PFSK-1 (cell line): ENCODE data around the gene RD3L.

ENCODE experiments used
- POLR2AphosphoS5 ChIP-seq: IDR thresholded peaks from 2 replicates; pipeline ENCODE4 v1.6.1; 2012; ENCODE audit warnings: low read depth, mild to moderate bottlenecking, control low read depth, low read length, moderate library complexity
- REST ChIP-seq, 2 experiments: IDR thresholded peaks; 2 replicates each; pipeline versions ENCODE4 v1.6.1 to v1.8.0; 2011 to 2012; ENCODE audit warnings: low read depth in 2 of 2, low read length in 2 of 2, control low read depth in 1 of 2, inconsistent platforms in 1 of 2, mild to moderate bottlenecking in 1 of 2, moderate library complexity in 1 of 2; ENCODE audit not compliant: insufficient read depth in 1 of 2
- SIN3A ChIP-seq: IDR thresholded peaks from 2 replicates; pipeline ENCODE4 v1.6.1; 2012; ENCODE audit warnings: mild to moderate bottlenecking, low read length, moderate library complexity, borderline replicate concordance; ENCODE audit not compliant: insufficient read depth
- TAF1 ChIP-seq: IDR thresholded peaks from 2 replicates; pipeline ENCODE4 v1.6.1; 2012; ENCODE audit warnings: low read length, control low read depth, borderline replicate concordance; ENCODE audit not compliant: insufficient read depth

- TF ChIP-seq SIN3A (no peak), REST (IDR thresholded peaks at IDR 0.05; ENCODE audit: insufficient read depth in 1 of 2, low read depth in 2 of 2, low read length in 2 of 2) (no peak), POLR2AphosphoS5 (no peak), TAF1 (no peak)
These were observed 36.4 kb downstream of the RD3L start for GRCh38 chr14:103905842-103906456.
